HCT116 (cell line): Measurements from ENCODE around the gene KLHL17. TPM values are rescaled to one million over a fixed set of nuclear protein-coding genes. Genes with fewer than 3 reads are reported as not detected.

Experiments
- ATAC-seq: fragments of 200-7000 bp; cut with Tn5 transposase; 2 replicates; pipeline ENCODE4 v1.9.1; 2020; ENCODE audit warnings: mild to moderate bottlenecking, moderate library complexity
- BruUV-seq: library from RNA; stranded (reverse); fragments of 400-500 nt; replicated peaks from 2 replicates; lab custom pipeline; 2021; lab: Mats Ljungman, UMichigan
- CTCF ChIA-PET: fragments of 300-600 bp; sonication (Branson Sonifier 250); formaldehyde crosslinking; loops from one replicate; lab custom pipeline; 2021; ENCODE audit warnings: antibody characterized with exemption; lab: Charles Lee
- POLR2A ChIA-PET: fragments of 300-600, 350-600 bp; sonication (Branson Sonifier 250); formaldehyde crosslinking; loops from one replicate; lab custom pipeline; 2021; ENCODE audit warnings: antibody characterized with exemption; lab: Charles Lee
- RAD21 ChIA-PET, 2 experiments: fragments of 300-600 bp; sonication (Branson Sonifier 250); formaldehyde crosslinking; loops; one replicate each; lab custom pipeline; 2023; ENCODE audit warnings: low total read pairs in 2 of 2; ENCODE audit not compliant: uncharacterized antibody in 2 of 2, unreplicated experiment in 2 of 2, low non-redundant PET in 1 of 2; lab: Charles Lee
- DNase-seq: peaks from one replicate; pipeline ENCODE4 v3.0.0-alpha.2; 2010; ENCODE audit warnings: low read depth, low spot score
- H2AFZ ChIP-seq: fragments of 200-600 bp; shearing (Covaris generic), sonication (generic); 2 replicates; pipeline ENCODE4 v1.6.1; 2017; ENCODE audit warnings: low read depth, mixed run types, mixed read lengths, antibody characterized with exemption, low read length; ENCODE audit not compliant: poor library complexity, severe bottlenecking
- H3K27ac ChIP-seq: 2 replicates; pipeline ENCODE4 v1.5.1; 2012; ENCODE audit warnings: low read depth, low read length
- H3K27me3 ChIP-seq: fragments of 200-600 bp; sonication (generic); 2 replicates; pipeline ENCODE4 v1.6.1; 2016; ENCODE audit warnings: mixed run types, low read length, mixed read lengths; ENCODE audit not compliant: insufficient read depth
- H3K36me3 ChIP-seq, 2 experiments: fragments of 200-500 bp in 1 of 2; fragments of 200-600 bp in 1 of 2; sonication (Bioruptor generic) in 1 of 2; sonication (generic) in 1 of 2; 2 replicates each; pipeline versions ENCODE4 v1.5.1 to v1.6.1; 2014 to 2016; ENCODE audit warnings: low read length in 2 of 2, inconsistent platforms in 1 of 2, mixed read lengths in 1 of 2, mixed run types in 1 of 2; ENCODE audit not compliant: insufficient read depth in 2 of 2, control insufficient read depth in 1 of 2
- H3K4me1 ChIP-seq, 2 experiments: fragments of 200-600 bp in 1 of 2; sonication (generic) in 1 of 2; 2 replicates each; pipeline versions ENCODE4 v1.5.1 to v1.6.1; 2012 to 2017; ENCODE audit warnings: low read length in 2 of 2, inconsistent platforms in 1 of 2, mild to moderate bottlenecking in 1 of 2, mixed read lengths in 1 of 2, mixed run types in 1 of 2, moderate library complexity in 1 of 2; ENCODE audit not compliant: insufficient read depth in 2 of 2, control insufficient read depth in 1 of 2
- H3K4me2 ChIP-seq: fragments of 200-600 bp; sonication (generic); 2 replicates; pipeline ENCODE4 v1.6.1; 2017; ENCODE audit warnings: mixed run types, low read length, mixed read lengths
- H3K4me3 ChIP-seq, 2 experiments: fragments of 200-600 bp in 1 of 2; sonication (generic) in 1 of 2; replicated peaks in 1 of 2; 2 replicates each; pipeline ENCODE4 v1.5.1; 2011 to 2016; ENCODE audit warnings: low read length in 2 of 2, control low read depth in 1 of 2, low read depth in 1 of 2, mild to moderate bottlenecking in 1 of 2, mixed read lengths in 1 of 2, mixed run types in 1 of 2
- H3K79me2 ChIP-seq: fragments of 200-600 bp; sonication (generic); 2 replicates; pipeline ENCODE4 v1.6.1; 2017; ENCODE audit warnings: mild to moderate bottlenecking, mixed run types, low read length, moderate library complexity, mixed read lengths; ENCODE audit not compliant: insufficient read depth
- H3K9ac ChIP-seq: fragments of 200-600 bp; sonication (generic); 2 replicates; pipeline ENCODE4 v1.6.1; 2016; ENCODE audit warnings: low read length, mixed read lengths
- H3K9me2 ChIP-seq: fragments of 200-600 bp; sonication (generic), shearing (Covaris generic); 2 replicates; pipeline ENCODE4 v1.6.1; 2017; ENCODE audit warnings: mixed run types, mild to moderate bottlenecking, moderate library complexity; ENCODE audit not compliant: insufficient read depth
- H3K9me3 ChIP-seq, 2 experiments: fragments of 200-500 bp in 1 of 2; fragments of 200-600 bp in 1 of 2; sonication (Bioruptor generic) in 1 of 2; sonication (generic) in 1 of 2; 2 replicates each; pipeline ENCODE4 v1.6.1; 2014 to 2017; ENCODE audit warnings: low read length in 2 of 2, mixed read lengths in 2 of 2, inconsistent platforms in 1 of 2, low read depth in 1 of 2, mild to moderate bottlenecking in 1 of 2, mixed run types in 1 of 2, moderate library complexity in 1 of 2; ENCODE audit not compliant: control insufficient read depth in 1 of 2, insufficient read depth in 1 of 2
- H4K20me1 ChIP-seq: fragments of 200-600 bp; sonication (generic), shearing (Covaris generic); 2 replicates; pipeline ENCODE4 v1.6.1; 2017; ENCODE audit warnings: mixed run types, mild to moderate bottlenecking, moderate library complexity; ENCODE audit not compliant: insufficient read depth
- ATF3 ChIP-seq: IDR thresholded peaks from 2 replicates; pipeline ENCODE4 v1.6.1; 2012
- CBX3 ChIP-seq: IDR thresholded peaks from 2 replicates; pipeline ENCODE4 v1.6.1; 2012; ENCODE audit warnings: low read depth
- CEBPB ChIP-seq: IDR thresholded peaks from 2 replicates; pipeline ENCODE4 v1.6.1; 2012; ENCODE audit warnings: low read depth
- CTCF ChIP-seq, 3 experiments: fragments of 200-600 bp in 1 of 3; sonication (generic) in 1 of 3; IDR thresholded peaks in 2 of 3; conservative IDR thresholded peaks in 1 of 3; 2 replicates each; pipeline ENCODE4 v1.5.1; 2012 to 2017; ENCODE audit warnings: low read depth in 2 of 3, low read length in 2 of 3, antibody characterized with exemption in 1 of 3, borderline replicate concordance in 1 of 3, control low read depth in 1 of 3, mild to moderate bottlenecking in 1 of 3, mixed read lengths in 1 of 3, mixed run types in 1 of 3, moderate library complexity in 1 of 3; ENCODE audit not compliant: insufficient read depth in 1 of 3
- EGR1 ChIP-seq: IDR thresholded peaks from 2 replicates; pipeline ENCODE4 v1.6.1; 2012; ENCODE audit warnings: low read depth
- ELF1 ChIP-seq: IDR thresholded peaks from 2 replicates; pipeline ENCODE4 v1.6.1; 2012; ENCODE audit warnings: low read depth, borderline replicate concordance
- EZH2phosphoT487 ChIP-seq: fragments of 200-600 bp; IDR thresholded peaks from 2 replicates; pipeline ENCODE4 v1.6.1; 2018; ENCODE audit warnings: antibody characterized with exemption, borderline replicate concordance
- JUND ChIP-seq: IDR thresholded peaks from 2 replicates; pipeline ENCODE4 v1.6.1; 2012
- POLR2A ChIP-seq: IDR thresholded peaks from 2 replicates; pipeline ENCODE4 v1.7.0; 2011; ENCODE audit warnings: borderline replicate concordance; ENCODE audit not compliant: insufficient read depth, insufficient read length; ENCODE audit errors: extremely low read depth
- REST ChIP-seq: IDR thresholded peaks from 2 replicates; pipeline ENCODE4 v1.6.1; 2012; ENCODE audit warnings: low read depth
- SIN3A ChIP-seq: IDR thresholded peaks from 2 replicates; pipeline ENCODE4 v1.6.1; 2012; ENCODE audit warnings: low read depth
- SP1 ChIP-seq: IDR thresholded peaks from 2 replicates; pipeline ENCODE4 v1.6.1; 2012; ENCODE audit warnings: low read depth
- SRF ChIP-seq: IDR thresholded peaks from 2 replicates; pipeline ENCODE4 v1.6.1; 2012; ENCODE audit warnings: low read depth
- YY1 ChIP-seq: IDR thresholded peaks from 2 replicates; pipeline ENCODE4 v1.6.1; 2011; ENCODE audit warnings: low read length, low read depth, moderate library complexity, mild to moderate bottlenecking; ENCODE audit not compliant: insufficient replicate concordance; ENCODE audit errors: extremely low read depth
- ZFX ChIP-seq: fragments of 450-650 bp; IDR thresholded peaks from 2 replicates; pipeline ENCODE4 v1.6.1; 2017
- intact Hi-C: fragments of 100-400 bp; cut with micrococcal nuclease; formaldehyde crosslinking; loops from 2 replicates; pipeline ENCODE4 v1.10.0; 2022
- total RNA-seq: library from RNA; stranded (reverse); gene quantifications from one replicate; pipeline ENCODE4 v1.2.1, GENCODE V29; 2021; ENCODE audit not compliant: unreplicated experiment

The KLHL17 gene
- total RNA-seq, 1 experiment from 2014 or later: 100.0 TPM

GRCh38 chr1:914891-915280, 45.5 kb upstream of the KLHL17 start:
- H3K4me3 ChIP-seq: no peak overlapping the region
- BruUV-seq: no TSS peak
- no peaks in the 10 kb centered on the region for H4K20me1 ChIP-seq
- H3K36me3 ChIP-seq: no peaks in the 10 kb centered on the region
- TF ChIP-seq CBX3 (no peak), SRF (no peak), SP1 (no peak), CTCF (IDR thresholded peaks at IDR 0.05 in 2 of 3, conservative IDR thresholded peaks at IDR 0.05 in 1 of 3; ENCODE audit: borderline replicate concordance in 1 of 3, insufficient read depth in 1 of 3, low read depth in 2 of 3, low read length in 2 of 3) (no peak), EGR1 (no peak), CEBPB (no peak), POLR2A (no peak), ATF3 (no peak), ZFX (no peak), ELF1 (no peak), REST (no peak), EZH2phosphoT487 (no peak), JUND (no peak), SIN3A (no peak), YY1 (no peak)
- no peak for ATAC-seq
- H3K4me2 ChIP-seq: no peak overlapping the region
- no peak overlapping the region for H3K9ac ChIP-seq
- ChIA-PET POLR2A (interaction anchor here (0.6 kb wide), 1 partner anchor 417 kb away, joined by 6 read pairs; no protein-coding TSS in a partner anchor), CTCF (no interaction called here), RAD21 (no interaction called here)
- H3K27ac ChIP-seq: no peak overlapping the region
- DNase-seq: no peak
- no peaks in the 10 kb centered on the region for H3K9me2 ChIP-seq
- intact Hi-C loops: no loop called here
- no peaks in the 10 kb centered on the region for H3K9me3 ChIP-seq
- no peaks in the 10 kb centered on the region for H3K79me2 ChIP-seq
- peaks cover 17 to 22% of the 10 kb centered on the region in 2 experiments for H3K4me1 ChIP-seq
- peaks cover 27% of the 10 kb centered on the region; the same call in 1 of the 2 replicates for H3K27me3 ChIP-seq
- no peak overlapping the region for H2AFZ ChIP-seq
